Osteocyte (in vitro differentiated cells): ENCODE measurements around the gene ZNF783. TPM values are rescaled to one million over a fixed set of nuclear protein-coding genes. Genes with fewer than 3 reads are reported as not detected.

Experiments
- DNase-seq: peaks from one replicate; pipeline ENCODE4 v3.0.0; 2021; ENCODE audit warnings: mixed read lengths; ENCODE audit not compliant: unreplicated experiment; ENCODE audit errors: extremely low spot score
- H3K27ac Mint-ChIP-seq: one replicate; pipeline ENCODE4 v1.8.0; 2021; ENCODE audit warnings: mild to moderate bottlenecking, mixed read lengths; ENCODE audit not compliant: unreplicated experiment
- H3K27me3 Mint-ChIP-seq: one replicate; pipeline ENCODE4 v1.8.0; 2021; ENCODE audit warnings: mixed read lengths; ENCODE audit not compliant: unreplicated experiment
- H3K36me3 Mint-ChIP-seq: one replicate; pipeline ENCODE4 v1.8.0; 2021; ENCODE audit warnings: mixed read lengths; ENCODE audit not compliant: unreplicated experiment
- H3K4me1 Mint-ChIP-seq: one replicate; pipeline ENCODE4 v1.8.0; 2021; ENCODE audit warnings: mixed read lengths; ENCODE audit not compliant: unreplicated experiment
- H3K4me3 Mint-ChIP-seq: one replicate; pipeline ENCODE4 v1.8.0; 2021; ENCODE audit warnings: mild to moderate bottlenecking, moderate library complexity, mixed read lengths; ENCODE audit not compliant: unreplicated experiment
- H3K9me3 Mint-ChIP-seq: one replicate; pipeline ENCODE4 v1.8.0; 2021; ENCODE audit warnings: mixed read lengths; ENCODE audit not compliant: unreplicated experiment
- CTCF ChIP-seq: fragments of 200-600 bp; sonication (generic); IDR thresholded peaks from 2 replicates; pipeline ENCODE4 v1.5.0; 2021; ENCODE audit warnings: antibody characterized with exemption, mild to moderate bottlenecking, moderate library complexity
- total RNA-seq: library from RNA; stranded (reverse); gene quantifications from 2 replicates; pipeline ENCODE4 v1.2.1, GENCODE V29; 2021

Gene ZNF783
- total RNA-seq, 1 donor from 2014 or later = 26.0 TPM

DNA sequence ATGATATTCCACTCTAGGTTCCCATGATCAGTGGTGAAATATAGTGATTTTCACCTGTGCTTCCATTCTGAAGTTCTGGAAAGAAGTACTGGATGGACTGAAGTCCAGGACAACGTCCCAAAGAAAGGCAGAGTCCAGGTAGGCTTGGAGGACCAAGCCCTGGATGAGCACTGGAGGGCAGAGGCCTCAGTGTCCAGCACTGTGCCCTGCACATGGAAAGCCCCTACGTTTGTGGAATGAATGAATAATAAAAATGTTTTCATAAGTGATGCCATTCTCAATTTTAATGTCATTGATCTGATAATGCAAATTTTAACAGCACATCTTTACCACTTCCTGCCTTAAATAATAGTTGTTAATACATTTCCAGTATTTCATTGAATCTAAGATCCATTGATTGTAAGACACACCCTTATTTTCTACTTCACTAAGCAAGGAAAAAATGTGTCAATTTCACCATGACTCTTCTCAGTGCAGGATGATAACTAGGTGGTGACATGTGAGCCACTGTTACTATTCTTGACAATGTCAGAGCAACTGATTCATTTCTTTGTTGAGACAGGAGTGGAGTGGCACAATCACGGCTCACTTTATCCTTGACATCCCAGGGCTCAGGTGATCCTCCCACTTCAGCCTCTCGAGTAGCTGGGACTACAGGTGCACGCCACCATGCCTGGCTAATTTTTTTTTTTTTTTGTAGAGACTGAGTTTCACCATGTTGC, 35.2 kb downstream of the ZNF783 start:
- no peaks in the 10 kb centered on the region for H3K9me3 Mint-ChIP-seq
- H3K36me3 Mint-ChIP-seq = peaks cover 12% of the 10 kb centered on the region
- no peak overlapping the region for H3K27ac Mint-ChIP-seq
- H3K27me3 Mint-ChIP-seq = no peaks in the 10 kb centered on the region
- no peak overlapping the region for H3K4me3 Mint-ChIP-seq
- peak; percentile 10 for DNase-seq
- TF ChIP-seq CTCF = no peak
- H3K4me1 Mint-ChIP-seq = peaks cover 8% of the 10 kb centered on the region

DNA sequence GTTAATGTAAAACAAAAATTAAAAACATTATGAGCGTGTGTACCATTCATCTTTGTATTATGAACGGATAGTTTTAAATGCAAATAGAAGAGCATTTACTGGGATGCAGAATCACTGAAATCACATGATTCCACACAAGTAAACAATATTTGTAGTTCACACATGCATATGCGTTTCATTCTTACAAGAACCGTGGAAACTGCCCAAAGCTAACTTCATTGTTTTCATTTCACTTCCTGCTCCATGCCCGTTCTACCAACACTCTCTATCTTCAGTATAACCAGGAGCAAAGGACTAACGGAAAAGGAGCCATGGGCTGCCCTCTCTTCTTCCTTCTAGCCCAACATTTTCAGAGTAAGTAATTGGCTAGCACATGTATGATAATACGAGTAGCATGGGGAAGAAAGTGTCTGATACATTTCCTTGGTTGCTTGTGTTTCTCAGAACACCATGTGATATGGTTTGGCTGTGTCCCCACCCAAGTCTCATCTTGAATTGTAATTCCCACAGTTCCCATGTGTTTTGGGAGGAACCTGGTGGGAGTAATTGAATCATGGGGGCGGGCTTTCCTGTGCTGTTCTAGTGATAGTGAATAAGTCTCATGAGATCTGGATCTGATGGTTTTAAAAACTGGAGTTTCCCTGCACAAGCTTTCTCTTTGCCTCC, 38.8 kb downstream of the ZNF783 start:
- DNase-seq = peak; percentile 8
- Mint-ChIP-seq H3K36me3 (no peaks in the 10 kb centered on the region), H3K4me1 (peaks cover 8% of the 10 kb centered on the region), H3K27ac (peak overlapping the region; percentile 35), H3K4me3 (no peak overlapping the region), H3K27me3 (no peaks in the 10 kb centered on the region), H3K9me3 (no peaks in the 10 kb centered on the region)
- TF ChIP-seq CTCF = no peak

DNA sequence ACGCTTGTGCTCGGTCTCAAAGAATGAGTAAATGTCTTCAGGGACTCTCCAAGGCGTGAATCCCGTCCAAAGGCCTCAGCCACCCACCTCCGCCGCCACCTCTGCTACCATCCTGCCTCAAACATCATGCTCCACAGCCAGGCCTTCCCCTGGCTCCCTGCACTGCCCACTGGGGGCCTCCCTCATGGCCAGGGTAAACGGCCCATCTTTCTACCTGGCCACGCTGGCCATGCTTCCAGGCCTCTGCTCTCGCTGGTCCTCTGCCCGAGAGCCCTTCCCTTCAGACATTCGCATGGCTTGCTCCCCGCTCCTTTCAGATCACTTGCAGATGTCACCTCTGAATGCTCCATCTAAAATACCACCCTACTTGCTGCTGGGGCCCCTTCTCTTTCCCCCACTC, 40.2 kb downstream of the ZNF783 start:
- no peak for TF ChIP-seq CTCF
- Mint-ChIP-seq H3K27ac (no peak overlapping the region), H3K27me3 (no peaks in the 10 kb centered on the region), H3K36me3 (no peaks in the 10 kb centered on the region), H3K4me3 (no peak overlapping the region), H3K4me1 (peaks cover 8% of the 10 kb centered on the region), H3K9me3 (no peaks in the 10 kb centered on the region)
- DNase-seq = peak; percentile 64

DNA sequence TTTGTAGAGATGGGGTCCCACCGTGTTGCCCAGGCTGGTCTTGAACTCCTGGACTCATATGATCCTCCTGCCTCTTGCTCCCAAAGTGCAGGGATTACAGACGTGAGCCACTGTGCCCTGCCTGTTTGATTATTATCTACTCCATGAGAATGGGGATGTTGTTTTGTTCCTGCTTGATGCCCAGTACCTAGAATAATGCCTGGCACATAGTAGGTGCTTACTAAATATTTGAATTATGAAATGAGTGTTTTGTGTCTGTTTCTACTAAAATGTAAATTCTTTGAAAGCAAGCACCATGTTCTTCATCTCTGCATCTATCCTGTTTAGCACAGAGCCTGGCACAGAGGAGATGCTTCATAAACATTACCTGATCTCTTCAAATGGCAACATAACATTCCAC, 40.9 kb downstream of the ZNF783 start:
- Mint-ChIP-seq H3K27ac (no peak overlapping the region), H3K4me1 (peaks cover 8% of the 10 kb centered on the region), H3K4me3 (no peak overlapping the region), H3K9me3 (no peaks in the 10 kb centered on the region), H3K36me3 (no peaks in the 10 kb centered on the region), H3K27me3 (no peaks in the 10 kb centered on the region)
- TF ChIP-seq CTCF = no peak
- DNase-seq = peak; percentile 40

- H3K9me3 Mint-ChIP-seq = no peaks in the 10 kb centered on the region
- DNase-seq = peak; percentile 57
- no peak overlapping the region for H3K4me3 Mint-ChIP-seq
These were observed 42.0 kb downstream of the ZNF783 start for GRCh38 chr7:149304006-149304405.

More at GRCh38 chr7:149304006-149304405, 42.0 kb downstream of the ZNF783 start:
- no peaks in the 10 kb centered on the region for H3K36me3 Mint-ChIP-seq
- H3K27ac Mint-ChIP-seq = no peak overlapping the region
- no peak for TF ChIP-seq CTCF
- H3K27me3 Mint-ChIP-seq = no peaks in the 10 kb centered on the region
- H3K4me1 Mint-ChIP-seq = peaks cover 8% of the 10 kb centered on the region
